ENCODE results near the gene KCNK6. TPM values are rescaled to one million over a fixed set of nuclear protein-coding genes. Genes with fewer than 3 reads are reported as not detected.

Gene KCNK6
- total RNA-seq, 2 donors from 2014 or later, result 27.2 to 32.7 TPM

DNA sequence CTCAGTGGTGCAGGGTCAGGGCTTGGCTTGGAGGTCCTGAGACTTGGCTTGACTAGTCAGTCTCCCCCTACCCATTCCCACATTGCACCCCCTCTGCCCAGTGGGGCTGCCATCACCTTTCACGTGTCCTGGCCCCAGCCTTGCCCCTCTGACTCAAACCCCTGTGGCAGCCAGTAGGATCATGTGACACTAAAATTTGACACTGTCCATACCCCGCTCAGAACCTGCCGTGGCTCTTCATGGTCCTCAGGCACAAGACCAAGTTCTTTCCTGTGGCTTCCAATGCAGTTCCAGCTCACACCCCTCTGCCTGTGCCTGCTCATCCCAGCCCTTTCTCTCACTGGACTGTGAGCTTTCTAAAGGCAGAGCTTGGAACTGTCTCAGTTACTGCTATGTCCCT, 56.9 kb downstream of the KCNK6 start:
- no peak for DNase-seq
- intact Hi-C loops (cut with DNase I, micrococcal nuclease), result no loop called here
- ATAC-seq, result no peak

GRCh38 chr19:38377052-38377451, 57.4 kb downstream of the KCNK6 start:
- DNase-seq (no peak), ATAC-seq (no peak)
- intact Hi-C loops (cut with DNase I, micrococcal nuclease), result no loop called here

DNA sequence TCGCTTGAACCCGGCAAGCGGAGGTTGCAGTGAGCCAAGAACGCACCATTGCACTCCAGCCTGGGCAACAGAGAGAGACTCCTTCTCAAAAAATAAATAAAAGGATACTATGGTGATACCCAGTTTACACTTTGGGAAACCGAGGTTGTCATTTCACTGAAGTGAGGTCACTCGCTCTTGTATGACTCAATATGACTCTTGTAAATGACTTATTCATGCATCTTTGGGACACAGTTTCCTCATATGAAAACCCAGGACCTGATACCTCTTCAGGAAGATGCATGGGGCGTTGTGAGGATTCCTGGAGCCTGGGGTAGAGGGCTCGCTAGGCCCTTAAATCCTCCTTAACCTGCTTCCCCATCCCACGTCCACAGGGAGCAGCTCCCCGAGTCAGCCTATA, 59.2 kb downstream of the KCNK6 start:
- no peak for DNase-seq
- intact Hi-C loops (cut with DNase I, micrococcal nuclease), result no loop called here

GRCh38 chr19:38381138-38381537, 61.5 kb downstream of the KCNK6 start:
- no peak for ATAC-seq
- intact Hi-C loops (cut with DNase I, micrococcal nuclease), result no loop called here

More for the DNA sequence above, 59.2 kb downstream of the KCNK6 start:
- no peak for ATAC-seq

More at GRCh38 chr19:38381138-38381537, 61.5 kb downstream of the KCNK6 start:
- no peak for DNase-seq

Other genes starting within 250 kb of the KCNK6 start
- gene DPF1, start 95.6 kb upstream of the KCNK6 start, total RNA-seq, result not detected
- gene PPP1R14A, start 63.5 kb upstream of the KCNK6 start, total RNA-seq, result 10 to 100 TPM in 1 of 2 donors, 1 to 10 TPM in 1; 7.1 to 38.3 TPM
- gene SPINT2, start 55.3 kb upstream of the KCNK6 start, total RNA-seq, result 100 to 1,000 TPM; 852 to 964 TPM
- 100 to 1,000 TPM; 276 to 333 TPM for gene C19orf33, start 15.6 kb upstream of the KCNK6 start, total RNA-seq
- gene YIF1B, start 3.9 kb upstream of the KCNK6 start, total RNA-seq, result 10 to 100 TPM; 24.1 to 27.6 TPM
- gene CATSPERG, start 16.0 kb downstream of the KCNK6 start, total RNA-seq, result 1 to 10 TPM; 6.7 to 8.5 TPM
- gene PSMD8, start 54.7 kb downstream of the KCNK6 start, total RNA-seq, result 100 to 1,000 TPM; 129 to 136 TPM
- gene GGN, start 68.2 kb downstream of the KCNK6 start, total RNA-seq, result under 1 TPM in 1 of 2 donors, not detected in 1; 0.37 TPM
- 1 to 10 TPM in 1 of 2 donors, under 1 TPM in 1; 0.28 to 1.6 TPM for gene SPRED3, start 68.9 kb downstream of the KCNK6 start, total RNA-seq
- gene FAM98C, start 83.2 kb downstream of the KCNK6 start, total RNA-seq, result 10 to 100 TPM; 33.2 to 37.4 TPM
- gene RASGRP4, start 106.4 kb downstream of the KCNK6 start, total RNA-seq, result 1 to 10 TPM in 1 of 2 donors, under 1 TPM in 1; 0.49 to 1.8 TPM
- gene RYR1, start 113.8 kb downstream of the KCNK6 start, total RNA-seq, result 1 to 10 TPM in 1 of 2 donors, under 1 TPM in 1; 0.76 to 1.7 TPM